Testis (tissue), 2 donors: ENCODE measurements around the gene SALL2.

Source experiments
- CTCF ChIP-seq, 3 experiments: fragments of 450-650 bp in 2 of 3; fragments of 200-600 bp in 1 of 3; sonication (generic) in 1 of 3; IDR thresholded peaks; one replicate each; pipeline ENCODE4 v1.5.1; 2016 to 2019; ENCODE audit warnings: antibody characterized with exemption in 3 of 3, mild to moderate bottlenecking in 2 of 3, moderate library complexity in 1 of 3
- POLR2A ChIP-seq: fragments of 450-650 bp; IDR thresholded peaks from one replicate; pipeline ENCODE4 v1.6.1; 2017; ENCODE audit warnings: antibody characterized with exemption, mild to moderate bottlenecking, moderate library complexity

GRCh38 chr14:21520767-21521166 lies 5.4 kb downstream of the SALL2 start:
- TF ChIP-seq CTCF (IDR thresholded peaks at IDR 0.05) (no peak), POLR2A (no peak)
